Testis (tissue), 3 donors: ENCODE results near the gene ESR1. TPM values are rescaled to one million over a fixed set of nuclear protein-coding genes. Genes with fewer than 3 reads are reported as not detected.

Experiments
- DNase-seq: peaks from one replicate; pipeline ENCODE4 v3.0.0-alpha.2; 2019
- H3K27ac ChIP-seq, 2 donors: fragments of 200-600 bp; sonication (generic); one replicate each; pipeline ENCODE4 v1.5.1; 2019
- H3K27me3 ChIP-seq: fragments of 200-600 bp; sonication (generic); one replicate; pipeline ENCODE4 v1.5.1; 2019
- H3K36me3 ChIP-seq: fragments of 200-600 bp; sonication (generic); one replicate; pipeline ENCODE4 v1.5.1; 2017; ENCODE audit warnings: low read depth; ENCODE audit errors: missing control alignments
- H3K4me1 ChIP-seq: fragments of 200-600 bp; sonication (generic); one replicate; pipeline ENCODE4 v1.5.1; 2019
- H3K4me3 ChIP-seq, 2 donors: fragments of 200-600 bp; sonication (generic); one replicate each; pipeline ENCODE4 v1.5.1; 2017 to 2019
- H3K9me3 ChIP-seq: fragments of 200-600 bp; sonication (generic); one replicate; pipeline ENCODE4 v1.5.1; 2017
- CTCF ChIP-seq, 3 experiments: fragments of 450-650 bp in 2 of 3; fragments of 200-600 bp in 1 of 3; sonication (generic) in 1 of 3; IDR thresholded peaks; one replicate each; pipeline ENCODE4 v1.5.1; 2016 to 2019; ENCODE audit warnings: antibody characterized with exemption in 3 of 3, mild to moderate bottlenecking in 2 of 3, moderate library complexity in 1 of 3
- POLR2A ChIP-seq: fragments of 450-650 bp; IDR thresholded peaks from one replicate; pipeline ENCODE4 v1.6.1; 2017; ENCODE audit warnings: antibody characterized with exemption, mild to moderate bottlenecking, moderate library complexity
- WGBS, 2 donors: methylation state at CpG; one replicate each; pipeline ENCODE4 v1.1.5; 2018; 5-methylcytosine and 5-hydroxymethylcytosine counted together
- intact Hi-C: fragments of 100-400 bp; cut with DNase I; formaldehyde crosslinking; loops from one replicate; pipeline ENCODE4 v1.15.1; 2023; ENCODE audit warnings: low total_unique reads
- polyA plus RNA-seq: library from polyadenylated mRNA; stranded (reverse); fragments of 350-450 nt; fragmentation: Illumina TruSeq; extraction: RNeasy Lipid Tissue Mini Kit (QIAGEN cat#74804); gene quantifications from one replicate; pipeline ENCODE4 v1.2.3, GENCODE V29; 2014; ENCODE audit warnings: low read depth, low replicate concordance; ENCODE audit not compliant: insufficient read depth
- total RNA-seq, 2 donors: library from RNA; depleted of rRNA; stranded (reverse); fragments of >200 nt; gene quantifications; one replicate each; pipeline ENCODE4 v1.2.3, GENCODE V29; 2016

ESR1 gene
- total and polyA plus RNA-seq, 3 donors from 2014 or later = 4.3 to 9.3 (median 8.1) TPM

GRCh38 chr6:151900256-151900655 is 92.8 kb downstream of the ESR1 start:
- intact Hi-C loops = no loop called here
- H3K4me3 ChIP-seq = no peak overlapping the region
- WGBS, 2 donors = 84 to 90% methylated on average over 2 of the region's 2 CpGs
- no peak for TF ChIP-seq CTCF (IDR thresholded peaks at IDR 0.05)
- TF ChIP-seq POLR2A = no peak
- H3K9me3 ChIP-seq = no peaks in the 10 kb centered on the region
- no peaks in the 10 kb centered on the region for H3K27me3 ChIP-seq
- H3K27ac ChIP-seq = no peak overlapping the region
- DNase-seq = no peak
- H3K4me1 ChIP-seq = no peaks in the 10 kb centered on the region
- no peaks in the 10 kb centered on the region for H3K36me3 ChIP-seq

- H3K9me3 ChIP-seq = no peaks in the 10 kb centered on the region
Measured at GRCh38 chr6:151901009-151901411, 93.5 kb downstream of the ESR1 start.

GRCh38 chr6:151904631-151905030 is 97.1 kb downstream of the ESR1 start:
- TF ChIP-seq POLR2A = no peak
- TF ChIP-seq CTCF (IDR thresholded peaks at IDR 0.05) = no peak
- WGBS, 2 donors = 85 to 89% methylated on average over 4 of the region's 4 CpGs
- Histone ChIP-seq H3K4me1 (peaks cover 5% of the 10 kb centered on the region), H3K27me3 (no peaks in the 10 kb centered on the region), H3K9me3 (no peaks in the 10 kb centered on the region), H3K4me3 (no peak overlapping the region), H3K36me3 (no peaks in the 10 kb centered on the region), H3K27ac (no peak overlapping the region)
- DNase-seq = no peak
- intact Hi-C loops = no loop called here

More at GRCh38 chr6:151901009-151901411, 93.5 kb downstream of the ESR1 start:
- 85 to 96% methylated on average over 3 to 6 of the region's 6 CpGs for WGBS, 2 donors
- no peak for TF ChIP-seq CTCF (IDR thresholded peaks at IDR 0.05)
- no peak for TF ChIP-seq POLR2A
- no peak overlapping the region for H3K4me3 ChIP-seq
- H3K27me3 ChIP-seq = no peaks in the 10 kb centered on the region
- no peaks in the 10 kb centered on the region for H3K4me1 ChIP-seq
- intact Hi-C loops = no loop called here
- no peaks in the 10 kb centered on the region for H3K36me3 ChIP-seq
- DNase-seq = no peak
- H3K27ac ChIP-seq = no peak overlapping the region

- DNase-seq = no peak
- H3K4me1 ChIP-seq = peaks cover 6% of the 10 kb centered on the region
- 92% methylated on average over 3 of the region's 3 CpGs for WGBS, 2 donors
- H3K4me3 ChIP-seq = no peak overlapping the region
- no peaks in the 10 kb centered on the region for H3K9me3 ChIP-seq
- H3K27me3 ChIP-seq = no peaks in the 10 kb centered on the region
- intact Hi-C loops = no loop called here
- H3K36me3 ChIP-seq = no peaks in the 10 kb centered on the region
- no peak for TF ChIP-seq POLR2A
- no peak for TF ChIP-seq CTCF (IDR thresholded peaks at IDR 0.05)
- no peak overlapping the region for H3K27ac ChIP-seq
Measured at GRCh38 chr6:151905072-151905471, 97.6 kb downstream of the ESR1 start.

GRCh38 chr6:151905854-151906253 is 98.4 kb downstream of the ESR1 start:
- no peak for DNase-seq
- no peaks in the 10 kb centered on the region for H3K36me3 ChIP-seq
- no peaks in the 10 kb centered on the region for H3K9me3 ChIP-seq
- no peak overlapping the region for H3K4me3 ChIP-seq
- TF ChIP-seq POLR2A = no peak
- TF ChIP-seq CTCF (IDR thresholded peaks at IDR 0.05) = no peak
- H3K27me3 ChIP-seq = no peaks in the 10 kb centered on the region
- intact Hi-C loops = no loop called here
- 72 to 78% methylated on average over 4 of the region's 4 CpGs for WGBS, 2 donors
- peaks cover 6% of the 10 kb centered on the region for H3K4me1 ChIP-seq
- no peak overlapping the region for H3K27ac ChIP-seq
